Stimulated activated CD4-positive, alpha-beta T cell treated with anti-CD3 and anti-CD28 coated beads, Interleukin-4, amount 100 ng/mL, for 1 hour (primary cell): ENCODE data around the gene IMP3.

ENCODE experiments used
- DNase-seq: peaks from one replicate; pipeline ENCODE4 v3.0.0-alpha.2; 2020

Gene IMP3

GRCh38 chr15:75672646-75673425 is 32.8 kb upstream of the IMP3 start:
- DNase-seq: no peak

- DNase-seq: no peak
Observed at GRCh38 chr15:75671730-75672602, 31.9 kb upstream of the IMP3 start.

GRCh38 chr15:75669879-75670212 is 29.8 kb upstream of the IMP3 start:
- no peak for DNase-seq

- no peak for DNase-seq
Observed at GRCh38 chr15:75669191-75669878, 29.3 kb upstream of the IMP3 start.

- no peak for DNase-seq
Observed at GRCh38 chr15:75666823-75667501, 26.9 kb upstream of the IMP3 start.

- no peak for DNase-seq
Observed at GRCh38 chr15:75663931-75664421, 24.0 kb upstream of the IMP3 start.

GRCh38 chr15:75662823-75663519 is 22.9 kb upstream of the IMP3 start:
- DNase-seq: no peak

GRCh38 chr15:75661756-75662140 is 21.7 kb upstream of the IMP3 start:
- DNase-seq: no peak

- no peak for DNase-seq
Observed at GRCh38 chr15:75661100-75661755, 21.2 kb upstream of the IMP3 start.

- no peak for DNase-seq
Observed at GRCh38 chr15:75659928-75660645, 20.1 kb upstream of the IMP3 start.

GRCh38 chr15:75659141-75659771 is 19.2 kb upstream of the IMP3 start:
- DNase-seq: no peak

- no peak for DNase-seq
Observed at GRCh38 chr15:75656813-75657212, 16.8 kb upstream of the IMP3 start.

GRCh38 chr15:75656331-75656730 is 16.3 kb upstream of the IMP3 start:
- no peak for DNase-seq

- no peak for DNase-seq
Observed at GRCh38 chr15:75655931-75656330, 15.9 kb upstream of the IMP3 start.

GRCh38 chr15:75654201-75654907 is 14.3 kb upstream of the IMP3 start:
- DNase-seq: no peak

GRCh38 chr15:75653347-75653913 is 13.4 kb upstream of the IMP3 start:
- DNase-seq: no peak

GRCh38 chr15:75651810-75652543 is 12.0 kb upstream of the IMP3 start:
- DNase-seq: no peak

GRCh38 chr15:75650908-75651809 is 11.1 kb upstream of the IMP3 start:
- DNase-seq: no peak
